Spinal cord (tissue), 10 donors: ENCODE measurements around the gene ZNF43. TPM values are rescaled to one million over a fixed set of nuclear protein-coding genes. Genes with fewer than 3 reads are reported as not detected.
"Not testable (repeated sequence)": the region's sequence is repeated elsewhere in the genome, so short reads cannot be mapped to it uniquely, and the experiment has no call there.

Source experiments
- DNase-seq, 6 donors: peaks; one replicate each; pipeline versions ENCODE4 v3.0.0 to v3.0.0-alpha.2; 2013 to 2015; ENCODE audit warnings: low spot score in 6 of 6, low read depth in 4 of 6
- H3K27ac ChIP-seq: one replicate; pipeline ENCODE4 v1.5.1; 2013; ENCODE audit warnings: low read depth, low read length, control low read depth
- H3K27me3 ChIP-seq: one replicate; pipeline ENCODE4 v1.6.1; 2013; ENCODE audit warnings: low read length; ENCODE audit not compliant: control insufficient read depth, insufficient read depth
- H3K36me3 ChIP-seq: one replicate; pipeline ENCODE4 v1.6.1; 2013; ENCODE audit warnings: low read length; ENCODE audit not compliant: control insufficient read depth, insufficient read depth
- H3K4me1 ChIP-seq: one replicate; pipeline ENCODE4 v1.6.1; 2013; ENCODE audit warnings: low read length; ENCODE audit not compliant: control insufficient read depth, insufficient read depth
- H3K4me3 ChIP-seq: one replicate; pipeline ENCODE4 v1.5.1; 2013; ENCODE audit warnings: low read depth, low read length, control low read depth
- H3K9me3 ChIP-seq: one replicate; pipeline ENCODE4 v1.6.1; 2013; ENCODE audit warnings: low read length; ENCODE audit not compliant: control insufficient read depth, insufficient read depth
- WGBS: methylation state at CpG from one replicate; pipeline ENCODE4 v1.1.5; 2013; ENCODE audit warnings: missing lambda C conversion rate; ENCODE audit not compliant: insufficient coverage; 5-methylcytosine and 5-hydroxymethylcytosine counted together
- polyA plus RNA-seq, 2 donors: library from polyadenylated mRNA; unstranded; fragments of 120-200 nt; gene quantifications; one replicate each; pipeline ENCODE4 v1.2.1, GENCODE V29; 2013; ENCODE audit not compliant: insufficient read length in 2 of 2
- total RNA-seq, 2 donors: library from RNA; depleted of rRNA in 1 of 2; stranded (reverse); fragments of 120-200 nt in 1 of 2; fragments of >200 nt in 1 of 2; gene quantifications; one replicate each; pipeline versions ENCODE4 v1.2.3 to v1.2.4, GENCODE V29; 2013 to 2014
- donor health status: healthy.

ZNF43 gene
- total and polyA plus RNA-seq, 4 donors, result 19.6 to 31.7 (median 26.0) TPM

- Histone ChIP-seq H3K4me1 (peaks cover 3% of the 10 kb centered on the region), H3K9me3 (no peaks in the 10 kb centered on the region), H3K4me3 (no peak overlapping the region), H3K27me3 (no peaks in the 10 kb centered on the region), H3K27ac (no peak overlapping the region), H3K36me3 (peaks cover 9% of the 10 kb centered on the region)
- DNase-seq, result no peak
These were observed 70.8 kb downstream of the ZNF43 start for GRCh38 chr19:21765151-21765550.

GRCh38 chr19:21761547-21761946, 74.4 kb downstream of the ZNF43 start:
- not testable (repeated sequence) for H3K27me3 ChIP-seq, DNase-seq, H3K27ac ChIP-seq, H3K9me3 ChIP-seq, H3K4me3 ChIP-seq, H3K4me1 ChIP-seq
- H3K36me3 ChIP-seq, result peaks cover 13% of the 10 kb centered on the region
- WGBS, result 83% methylated on average over 1 of the region's 2 CpGs

GRCh38 chr19:21758296-21758695, 77.7 kb downstream of the ZNF43 start:
- H3K4me3 ChIP-seq, result no peak overlapping the region
- H3K9me3 ChIP-seq, result no peaks in the 10 kb centered on the region
- WGBS, result 100% methylated on average over 1 of the region's 3 CpGs
- H3K27ac ChIP-seq, result no peak overlapping the region
- no peaks in the 10 kb centered on the region for H3K4me1 ChIP-seq
- H3K36me3 ChIP-seq, result peaks cover 15% of the 10 kb centered on the region
- no peak for DNase-seq
- no peaks in the 10 kb centered on the region for H3K27me3 ChIP-seq

- not testable (repeated sequence) for H3K9me3 ChIP-seq, H3K4me1 ChIP-seq, H3K27me3 ChIP-seq, H3K27ac ChIP-seq, H3K4me3 ChIP-seq, DNase-seq
- peaks cover 19% of the 10 kb centered on the region for H3K36me3 ChIP-seq
These were observed 80.4 kb downstream of the ZNF43 start for GRCh38 chr19:21755555-21755954.

Other genes starting within 250 kb of the ZNF43 start
- gene ZNF100, start 68.6 kb downstream of the ZNF43 start, total RNA-seq, result 10 to 100 TPM; 17.4 to 20.5 TPM
- gene ZNF100, start 68.6 kb downstream of the ZNF43 start, polyA plus RNA-seq, result 10 to 100 TPM in 1 of 2 donors, 1 to 10 TPM in 1; 9.1 to 11.3 TPM
- 10 to 100 TPM in 1 of 2 donors, 1 to 10 TPM in 1; 1.8 to 33.0 TPM for gene ZNF208, start 174.8 kb upstream of the ZNF43 start, total RNA-seq
- 1 to 10 TPM; 2.4 to 3.9 TPM for gene ZNF208, start 174.8 kb upstream of the ZNF43 start, polyA plus RNA-seq
- gene ZNF257, start 216.3 kb upstream of the ZNF43 start, total RNA-seq, result 1 to 10 TPM; 2.3 to 4.5 TPM
- 1 to 10 TPM; 1.1 to 3.7 TPM for gene ZNF257, start 216.3 kb upstream of the ZNF43 start, polyA plus RNA-seq